NB4 (cell line): ENCODE measurements around the gene AUTS2.

Experiments
- CTCF ChIP-seq: IDR thresholded peaks from one replicate; pipeline ENCODE4 v1.5.1; 2012; ENCODE audit warnings: low read depth, low read length
- MYC ChIP-seq: IDR thresholded peaks from 2 replicates; pipeline ENCODE4 v1.6.1; 2011; ENCODE audit warnings: low read depth, low read length

- TF ChIP-seq MYC = no peak
- no peak for TF ChIP-seq CTCF
These were observed 1057.4 kb downstream of the AUTS2 start for GRCh38 chr7:70655694-70656093.
